HG03103 (cell line): ENCODE results near the gene PLAC1.

ENCODE experiments used
- ATAC-seq: cut with Tn5 transposase; IDR thresholded peaks from one replicate; pipeline ENCODE4 v1.9.1; 2021; ENCODE audit warnings: low read depth; ENCODE audit not compliant: unreplicated experiment

The PLAC1 gene

DNA sequence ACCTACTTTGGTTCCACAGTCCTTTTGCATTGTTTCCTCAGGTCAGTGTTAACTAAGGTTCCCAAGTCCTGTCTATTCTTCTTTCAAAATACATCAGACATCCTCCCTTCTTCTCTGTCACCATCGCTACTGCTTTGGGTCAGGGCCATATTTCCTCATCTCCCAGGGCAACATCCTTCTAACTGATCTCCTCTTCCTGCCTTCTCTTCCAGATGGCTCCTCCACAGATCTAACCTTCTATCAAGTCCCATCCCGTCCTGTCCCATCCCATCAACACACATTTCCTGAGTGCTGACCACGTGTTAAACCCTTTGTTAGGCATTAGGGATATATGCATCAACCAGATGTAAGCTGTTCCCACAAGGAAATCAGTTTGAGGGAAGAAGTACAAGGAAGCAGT is 25.9 kb downstream of the PLAC1 start:
- ATAC-seq: no peak

DNA sequence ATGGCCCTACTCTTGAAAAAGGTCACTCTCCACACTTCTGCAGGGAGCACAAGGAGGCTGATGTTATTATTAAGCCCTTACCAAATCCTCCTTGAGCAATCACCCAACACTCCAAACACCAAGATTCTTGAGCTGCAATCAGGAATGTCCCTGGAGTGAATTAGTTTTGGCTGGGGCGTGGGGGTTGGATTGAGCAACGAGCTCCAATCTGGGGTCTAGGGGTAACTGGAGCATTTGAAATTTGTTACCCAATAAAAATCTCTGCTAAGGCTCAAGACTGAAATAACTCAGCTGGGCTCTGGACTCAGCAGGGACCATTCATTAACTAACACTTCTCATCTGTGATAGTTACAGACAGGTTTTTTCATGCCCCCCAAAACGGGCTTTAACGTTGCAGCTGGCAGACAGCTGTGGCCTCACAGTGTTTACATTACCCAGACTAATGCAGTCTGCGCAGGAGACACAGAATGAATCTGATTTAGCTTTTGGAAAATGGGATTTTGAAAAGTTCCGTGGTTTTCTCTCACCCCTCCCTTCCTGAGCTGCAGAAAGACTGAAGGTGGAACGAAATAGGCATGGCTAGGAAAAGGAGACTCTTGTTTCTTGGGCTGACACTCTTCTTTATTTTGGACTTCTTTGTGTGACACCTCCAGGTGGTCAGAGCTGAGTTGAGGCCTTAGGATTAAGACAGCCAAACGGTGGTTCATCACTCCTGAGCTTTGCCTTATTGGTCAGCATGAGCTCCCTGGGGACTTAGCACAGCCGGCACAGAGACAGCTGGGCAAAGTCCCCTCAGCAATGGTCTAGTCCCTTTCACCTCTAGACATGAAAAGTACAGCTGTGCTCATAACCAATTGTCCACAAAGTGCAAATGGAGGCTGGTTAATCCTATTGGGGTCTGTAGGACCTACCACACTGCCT is 26.6 kb downstream of the PLAC1 start:
- no peak for ATAC-seq

DNA sequence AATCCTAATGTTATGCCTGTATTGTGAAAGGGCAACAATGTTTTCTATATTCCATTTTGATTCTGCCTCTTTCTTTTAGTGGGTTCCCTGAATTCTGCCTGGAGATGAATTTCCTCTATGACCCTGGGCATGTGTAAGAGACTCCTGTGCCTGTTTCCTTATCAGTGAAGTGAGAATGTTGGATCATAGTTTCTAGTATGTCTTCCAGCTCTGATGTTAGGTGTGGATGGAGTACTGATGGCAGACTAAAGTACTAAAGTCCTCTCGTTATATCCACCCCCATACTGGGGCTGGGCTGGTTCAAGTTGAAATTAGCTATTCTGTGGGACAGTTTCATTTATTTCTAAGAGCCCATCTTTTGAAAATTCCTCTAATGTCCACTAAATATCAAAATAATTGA is 29.6 kb downstream of the PLAC1 start:
- ATAC-seq: no peak

DNA sequence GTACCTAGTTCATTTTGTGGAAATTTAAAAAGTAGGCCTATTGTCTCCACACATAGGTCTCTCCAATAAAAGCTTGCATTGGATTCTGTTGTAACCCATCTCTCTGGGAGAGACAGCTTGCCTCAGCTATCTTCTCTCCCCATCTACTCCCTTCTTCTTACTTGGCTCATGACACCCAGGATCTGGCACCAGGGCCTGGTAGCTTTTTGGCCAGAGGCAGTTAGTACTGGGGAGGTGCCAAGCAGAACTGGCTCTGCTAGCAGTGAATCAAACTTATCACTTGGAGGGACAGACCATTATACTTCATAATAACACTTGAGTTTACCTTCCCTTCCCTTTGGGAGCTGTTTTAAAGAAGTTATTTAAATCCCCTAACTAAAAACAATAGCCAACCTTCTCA is 31.8 kb downstream of the PLAC1 start:
- no peak for ATAC-seq

DNA sequence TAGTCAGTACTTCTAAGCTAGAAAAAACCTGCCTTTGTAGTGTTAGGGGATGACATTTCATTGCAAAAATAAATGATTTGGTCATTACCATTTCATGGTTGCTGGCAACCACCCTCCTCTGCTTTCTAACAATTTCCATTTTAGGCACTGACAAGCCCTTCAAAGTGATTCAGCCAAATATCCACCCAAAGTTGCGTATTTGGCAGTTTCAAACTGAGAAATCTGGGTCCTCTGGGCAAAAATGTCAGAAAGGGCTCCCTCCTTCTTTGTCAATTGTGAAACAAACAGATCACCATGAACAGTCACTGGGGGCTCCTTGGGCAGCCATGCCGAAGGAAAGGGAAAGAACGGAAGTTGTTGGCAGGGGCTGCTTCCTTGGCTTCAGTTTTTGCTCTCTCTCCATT is 33.0 kb downstream of the PLAC1 start:
- ATAC-seq: no peak

DNA sequence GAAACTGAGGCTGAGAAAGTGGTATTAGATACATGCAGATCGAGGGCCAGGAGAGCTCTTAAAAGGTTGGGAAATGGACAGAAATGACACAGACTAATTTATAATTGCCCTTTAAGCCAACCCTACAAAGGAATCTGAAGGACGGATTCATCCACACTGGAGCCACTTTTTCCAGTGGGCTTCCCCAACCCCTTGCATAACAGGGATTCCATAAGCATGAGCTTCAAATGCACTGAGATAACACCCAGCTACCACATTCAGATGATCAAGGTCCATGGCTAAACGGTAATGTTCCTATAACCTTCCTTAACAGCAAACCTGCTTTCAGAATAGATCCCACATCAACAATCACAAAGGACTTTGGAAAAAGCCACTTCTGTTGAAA is 34.2 kb downstream of the PLAC1 start:
- no peak for ATAC-seq

DNA sequence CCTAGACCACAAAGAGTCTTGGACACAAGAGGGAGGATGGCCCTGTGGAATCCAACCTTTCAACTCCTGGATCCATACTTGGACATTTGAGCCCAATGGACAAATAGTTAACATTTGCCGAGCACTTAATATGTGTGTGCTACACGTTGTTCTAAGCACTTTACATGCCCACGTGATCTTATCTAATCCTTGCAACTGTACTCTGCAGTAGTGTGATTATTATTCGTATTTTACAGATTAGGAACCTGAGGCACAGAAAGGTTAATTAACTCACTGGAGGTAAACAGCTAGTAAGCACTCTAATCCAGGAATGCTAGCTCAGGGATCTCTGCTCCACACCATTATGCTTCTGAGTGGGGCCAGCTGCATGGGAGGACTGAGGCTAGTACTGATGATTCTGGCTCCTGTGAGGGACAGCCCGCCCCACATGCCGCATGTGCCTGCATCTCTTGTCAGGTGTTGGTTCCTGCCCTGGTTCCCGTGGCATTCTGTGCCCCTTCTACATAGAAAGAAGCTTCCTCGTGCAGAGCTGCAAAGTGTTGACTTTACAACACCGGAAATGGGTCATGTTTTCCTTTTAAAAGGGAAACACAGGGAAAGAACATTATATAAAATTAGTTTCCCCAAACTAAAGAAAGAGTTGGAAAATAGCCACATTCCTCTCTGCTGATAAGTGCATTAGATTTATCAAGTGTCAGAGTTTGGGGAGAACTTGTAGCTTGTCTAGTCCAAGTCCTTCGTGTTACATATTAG is 34.8 kb downstream of the PLAC1 start:
- no peak for ATAC-seq

DNA sequence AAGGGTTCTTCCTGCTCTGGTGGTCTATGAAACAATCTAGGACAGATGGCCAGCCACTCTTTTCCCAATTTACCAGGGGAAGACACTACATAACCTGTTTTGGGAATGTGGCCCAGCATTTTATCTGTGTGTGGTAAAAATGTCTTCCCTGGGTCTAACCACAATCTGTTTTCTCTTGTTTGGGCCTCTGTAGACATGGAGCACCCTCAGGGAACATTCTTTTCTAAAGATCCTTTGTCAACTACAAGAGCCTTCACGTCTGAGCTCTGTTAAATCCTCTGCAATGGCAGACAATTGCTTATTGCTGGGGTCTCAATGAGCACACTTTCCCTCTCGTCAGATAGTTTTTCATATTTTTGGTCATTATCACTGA is 35.5 kb downstream of the PLAC1 start:
- no peak for ATAC-seq

DNA sequence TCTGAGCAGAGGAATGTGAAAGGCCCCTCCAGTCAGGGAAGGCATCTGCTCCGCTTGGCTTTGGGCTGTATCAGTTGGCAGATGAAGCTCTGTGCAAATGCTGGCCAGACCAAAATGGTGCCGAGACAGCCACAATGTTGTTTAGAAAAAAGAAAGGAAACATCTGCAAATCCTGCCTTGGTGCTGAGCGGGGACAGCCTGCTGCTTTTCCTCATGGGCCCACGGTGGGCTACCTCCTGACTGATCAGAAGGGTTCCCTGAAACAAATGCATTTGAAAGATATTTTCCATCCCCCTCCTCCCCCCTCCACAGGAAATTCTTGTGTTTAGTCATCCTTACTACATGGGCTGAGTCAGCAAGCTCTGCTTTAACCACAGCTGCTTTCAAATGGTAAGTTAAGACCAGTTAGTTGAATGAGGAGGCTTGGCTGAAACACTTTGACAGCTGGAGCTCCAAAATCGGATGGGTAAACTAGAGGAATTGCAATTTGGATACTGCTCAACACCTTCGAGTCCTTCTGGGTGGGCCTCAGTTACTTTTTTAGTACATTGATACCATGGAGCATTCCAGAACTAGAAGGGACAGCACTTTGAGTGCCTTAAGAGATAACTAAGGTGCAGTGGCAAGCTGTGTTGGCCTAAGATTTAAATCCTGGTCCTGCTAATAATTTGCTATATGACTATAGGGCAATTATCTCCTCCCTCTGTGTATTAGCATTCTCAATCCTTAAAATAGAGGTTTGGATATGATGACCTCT is 36.0 kb downstream of the PLAC1 start:
- peak; percentile 96 for ATAC-seq

DNA sequence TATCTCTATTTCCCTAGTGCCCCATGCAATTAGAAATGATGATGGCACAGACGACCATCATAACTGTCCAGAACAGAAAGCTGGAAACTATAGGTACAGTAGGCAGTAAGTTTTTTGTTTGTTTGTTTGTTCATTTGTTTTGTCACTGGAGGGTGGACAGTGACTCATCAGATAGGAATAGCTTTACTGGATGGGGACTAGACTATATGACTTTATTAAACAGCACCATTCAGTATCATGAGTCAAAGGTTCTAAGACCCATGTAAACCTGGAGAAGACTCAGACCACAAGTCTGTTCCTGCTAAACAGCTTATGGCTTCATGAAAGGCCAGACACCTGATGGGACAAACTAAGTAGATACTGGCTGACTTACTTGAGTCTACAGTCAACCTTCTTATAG is 38.4 kb downstream of the PLAC1 start:
- ATAC-seq: no peak

DNA sequence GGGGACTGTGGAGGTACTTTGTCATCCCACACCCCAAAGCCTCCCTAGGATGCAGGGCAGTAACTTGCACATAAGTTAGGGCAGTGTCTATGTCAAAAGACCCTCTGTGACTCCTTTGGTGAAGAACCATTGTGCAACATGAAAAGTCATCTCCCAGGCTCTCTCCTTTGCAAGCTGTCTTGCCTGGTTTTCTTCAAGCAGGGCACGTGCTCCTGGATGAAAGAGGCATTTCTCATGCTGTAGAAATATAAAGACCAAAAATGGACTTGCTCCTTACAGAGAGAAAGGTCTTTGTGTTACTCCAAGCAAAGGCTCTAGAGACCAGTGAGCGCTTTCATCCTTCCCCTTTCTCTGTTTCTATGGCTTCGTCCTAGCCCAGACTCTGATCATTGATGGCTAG is 44.9 kb downstream of the PLAC1 start:
- no peak for ATAC-seq

DNA sequence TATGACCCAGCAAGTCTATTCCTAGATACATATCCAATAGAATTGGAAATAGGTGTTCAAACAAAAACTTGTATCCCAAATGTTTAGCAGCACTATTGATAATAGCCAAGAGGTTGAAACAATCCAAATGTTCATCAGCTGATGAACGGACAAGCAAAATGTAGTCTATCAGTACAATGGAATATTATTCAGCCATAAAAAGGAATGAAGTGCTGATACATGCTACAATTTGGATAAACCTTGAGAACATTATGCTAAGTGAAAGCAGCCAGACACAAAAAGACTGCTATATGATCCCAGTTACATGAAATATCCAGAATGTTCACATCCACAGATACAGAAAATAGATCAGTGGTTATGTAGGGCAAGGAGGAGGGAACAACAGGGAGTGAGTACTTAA is 50.1 kb downstream of the PLAC1 start:
- no peak for ATAC-seq

DNA sequence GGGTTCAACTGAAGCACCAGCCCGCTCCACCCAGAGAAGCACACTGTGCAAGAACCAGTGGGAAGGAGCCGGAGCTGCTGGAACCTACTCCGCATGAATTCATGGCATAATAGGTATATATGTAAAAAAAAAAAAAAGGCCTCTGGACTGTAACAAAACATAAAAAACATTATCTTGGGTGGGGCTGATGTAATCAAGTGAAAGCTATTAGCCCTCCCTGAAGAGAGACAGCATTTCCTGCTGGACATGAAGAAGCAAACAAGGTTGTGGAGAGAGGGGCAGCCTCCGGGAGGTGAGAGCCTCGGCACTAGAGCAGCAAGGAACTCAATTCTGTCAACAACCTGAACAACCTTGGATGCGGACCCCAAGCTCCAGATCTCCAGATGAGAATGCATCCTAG is 50.7 kb downstream of the PLAC1 start:
- no peak for ATAC-seq

DNA sequence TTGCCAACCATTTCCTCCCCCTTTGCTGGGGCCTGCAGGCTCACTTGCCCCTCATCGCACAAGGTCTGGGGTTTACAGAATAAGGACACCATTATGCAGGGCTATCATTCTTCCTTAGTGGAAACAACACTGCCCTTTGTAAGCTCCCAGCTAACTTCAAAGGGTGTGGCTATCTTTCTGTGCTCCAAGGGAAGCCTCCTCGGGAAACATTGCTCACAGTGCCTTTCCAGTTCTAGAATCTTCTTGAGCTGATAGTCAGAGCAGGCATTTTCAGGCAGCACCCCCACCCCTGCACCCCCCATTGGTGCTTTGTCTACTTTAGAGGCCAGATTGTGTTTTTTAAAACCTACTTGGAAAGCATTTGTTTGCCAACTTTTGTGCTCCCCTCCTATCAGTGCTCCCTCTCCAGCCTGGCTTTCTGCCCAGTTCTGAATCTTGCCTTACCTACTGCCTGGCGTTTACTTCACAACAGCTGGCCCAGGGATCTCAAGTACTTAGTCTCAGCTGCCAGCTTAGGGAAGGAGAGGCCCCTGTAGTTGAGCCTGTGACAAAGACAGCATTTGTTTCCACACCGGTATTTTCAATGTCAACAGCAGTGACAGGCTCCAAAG is 53.5 kb downstream of the PLAC1 start:
- ATAC-seq: no peak

DNA sequence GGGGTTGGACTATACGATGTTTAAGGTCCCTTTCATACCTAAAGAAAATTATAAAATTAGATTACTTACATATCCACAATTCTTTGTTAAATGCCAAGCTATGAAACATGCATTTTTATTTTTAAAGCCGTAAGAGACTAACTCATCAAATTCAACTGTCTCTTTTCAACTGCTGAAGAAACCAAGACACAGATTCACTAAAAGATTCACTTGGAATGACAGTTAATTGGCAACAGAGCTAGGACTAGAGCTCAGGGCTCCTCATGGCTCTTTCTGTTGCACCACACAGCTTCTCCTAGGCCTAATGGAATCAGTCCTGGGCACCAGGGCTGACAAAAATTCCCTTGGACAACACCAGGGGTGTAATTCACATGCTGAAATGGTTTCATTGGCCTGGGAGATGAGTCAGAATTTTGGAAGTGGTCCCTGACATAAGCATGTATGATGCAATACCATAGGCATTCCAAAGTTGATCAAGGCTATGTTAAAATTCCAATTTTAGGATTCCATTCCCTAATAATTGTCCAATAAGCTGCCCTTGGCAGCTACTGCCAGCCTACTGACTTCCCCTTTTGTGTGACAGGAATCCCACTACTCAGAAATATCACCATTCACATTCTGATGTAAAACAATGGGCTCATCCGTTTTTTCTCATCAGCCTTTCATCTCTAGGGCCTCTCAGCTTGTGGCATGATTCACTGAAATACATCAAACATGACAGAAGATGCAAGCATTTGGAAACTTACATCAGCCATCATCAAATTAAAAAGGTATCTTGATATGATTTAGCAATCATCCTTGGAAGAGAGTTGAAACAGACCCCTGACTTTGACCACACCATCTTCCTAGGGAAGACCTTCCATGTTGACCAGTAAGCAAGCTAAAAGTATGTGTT is 54.2 kb downstream of the PLAC1 start:
- no peak for ATAC-seq

DNA sequence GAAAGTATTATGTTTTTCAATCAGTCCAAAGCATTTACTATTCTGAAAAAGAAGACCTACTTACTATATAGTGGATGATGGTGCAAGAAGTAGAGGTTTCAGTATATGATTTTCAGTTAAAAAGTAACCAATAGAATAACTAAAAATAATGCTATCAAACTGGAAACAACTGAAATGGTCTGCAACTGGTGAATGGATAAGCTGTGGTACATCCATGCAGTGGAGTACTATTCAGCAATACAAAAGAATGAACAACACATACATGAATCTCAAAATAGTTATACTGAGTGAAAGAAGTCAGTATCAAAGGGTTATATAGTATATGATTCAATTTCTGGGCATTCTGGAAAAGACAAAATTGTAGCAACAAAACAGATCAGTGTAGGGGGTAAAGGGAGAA is 55.9 kb downstream of the PLAC1 start:
- no peak for ATAC-seq

DNA sequence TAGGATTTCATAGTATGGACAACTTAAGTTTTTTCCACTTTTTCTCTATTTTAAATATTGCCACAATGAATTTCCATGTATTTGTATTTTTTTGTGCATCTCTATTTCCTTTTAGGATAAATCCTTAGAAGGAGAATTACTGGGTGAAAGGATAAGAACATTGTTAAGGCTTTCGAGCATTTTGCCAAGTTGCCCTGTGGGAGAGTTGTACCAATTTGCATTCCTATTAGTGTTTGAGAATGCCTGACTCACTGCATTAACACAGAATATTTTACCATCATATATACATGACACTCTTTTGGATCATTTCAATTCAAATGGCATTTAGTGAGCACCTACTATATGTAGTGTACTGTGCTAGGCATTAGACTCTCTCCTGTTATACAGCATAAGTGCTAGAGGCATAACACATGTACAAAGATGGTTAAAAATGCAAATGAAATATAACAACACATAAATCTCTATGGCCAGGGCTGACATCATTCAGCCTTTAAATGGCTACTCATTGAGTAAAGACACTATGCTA is 57.0 kb downstream of the PLAC1 start:
- no peak for ATAC-seq

DNA sequence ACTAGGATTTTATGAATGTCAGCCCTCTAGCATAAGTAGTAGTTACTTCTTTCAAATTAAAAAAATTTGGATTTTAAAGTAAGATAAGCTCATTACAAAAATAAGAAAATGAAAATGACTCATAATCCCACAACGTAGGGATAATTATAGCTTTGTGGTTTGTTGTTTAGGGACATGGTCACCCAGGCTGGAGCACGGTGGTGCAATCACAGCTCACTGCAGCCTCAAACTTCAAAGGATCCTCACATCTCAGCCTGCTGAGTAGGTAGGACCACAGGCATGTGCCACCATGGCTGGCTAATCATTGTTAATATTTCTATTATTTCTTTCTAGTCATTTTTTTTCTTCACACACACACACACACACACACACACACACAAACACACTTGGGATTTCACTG is 57.6 kb downstream of the PLAC1 start:
- ATAC-seq: no peak

DNA sequence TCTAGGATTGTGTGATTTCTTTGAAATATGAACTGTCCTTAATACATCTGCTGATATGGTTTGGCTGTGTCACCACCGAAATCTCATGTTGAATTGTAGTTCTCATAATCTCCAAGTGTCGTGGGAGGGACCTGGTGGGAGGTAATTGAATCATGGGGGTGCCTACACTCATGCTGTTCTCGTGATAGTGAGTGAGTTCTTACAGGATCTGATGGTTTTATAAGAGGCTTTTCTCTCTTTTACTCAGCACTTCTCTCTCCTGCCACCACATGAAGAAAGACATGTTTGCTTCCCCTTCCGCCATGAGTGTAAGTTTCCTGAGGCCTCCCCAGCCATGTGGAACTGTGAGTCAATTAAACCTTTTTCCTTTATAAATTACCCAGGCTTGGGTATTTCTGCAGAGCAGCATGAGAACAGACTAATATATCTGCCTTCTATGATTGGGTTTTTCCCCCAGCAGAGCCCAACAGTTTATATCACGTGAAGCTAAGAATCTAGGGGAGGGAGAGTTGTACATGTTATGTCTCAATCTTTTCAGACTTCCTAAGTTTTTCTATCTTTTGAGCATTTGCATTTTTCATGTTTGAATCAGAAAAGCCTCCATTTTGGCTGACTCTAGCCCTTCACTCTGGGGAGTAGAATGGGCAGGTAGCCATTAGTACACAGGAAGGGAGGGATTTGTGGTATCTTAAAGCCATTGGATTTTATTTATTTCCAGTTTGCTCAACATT is 58.9 kb downstream of the PLAC1 start:
- ATAC-seq: no peak
